HG02885 (cell line): Measurements from ENCODE around the gene SERPINB12.
A peak's percentile ranks its signal among the peaks of the same experiment; 100 is the strongest.

ENCODE experiments used
- ATAC-seq: cut with Tn5 transposase; IDR thresholded peaks from one replicate; pipeline ENCODE4 v1.9.1; 2021; ENCODE audit warnings: mild to moderate bottlenecking; ENCODE audit not compliant: unreplicated experiment, poor library complexity

The SERPINB12 gene

DNA sequence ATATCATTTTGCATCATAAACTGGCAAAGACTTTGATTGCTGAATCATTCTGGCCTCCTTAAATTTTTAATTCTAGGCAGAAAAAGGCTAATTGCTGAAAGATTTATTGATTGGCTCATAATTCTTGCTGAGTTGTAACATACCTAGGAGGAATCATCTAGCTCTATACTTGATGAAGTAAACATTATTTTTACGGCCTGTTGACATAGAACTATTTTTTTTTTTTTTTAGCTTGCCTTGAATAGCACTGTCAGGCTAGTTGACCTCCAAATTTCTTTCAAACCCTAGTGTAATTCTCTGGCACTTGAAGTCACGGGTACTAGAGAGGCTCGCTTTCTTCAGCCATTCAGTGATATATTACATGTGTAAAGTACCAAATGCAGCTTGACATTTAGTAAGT is 2.8 kb downstream of the SERPINB12 start:
- ATAC-seq, result no peak

DNA sequence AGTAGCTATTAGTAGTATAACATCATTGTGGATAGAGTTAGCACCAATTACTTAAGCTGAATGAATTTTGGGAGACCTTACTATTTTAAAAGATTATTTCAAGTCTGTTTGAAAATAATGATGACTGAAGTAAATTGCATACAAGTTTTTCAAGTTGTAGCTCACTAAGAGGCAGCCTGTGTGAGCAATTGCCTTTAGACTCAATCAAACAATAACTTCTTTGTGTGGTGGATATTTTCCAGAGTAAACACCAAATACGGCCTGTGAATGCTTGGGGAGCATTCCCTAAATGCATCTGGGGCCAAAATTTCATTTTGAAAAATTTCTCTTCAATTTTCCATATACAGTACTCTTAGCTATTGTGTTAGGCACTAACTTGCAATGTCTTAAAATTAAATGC is 7.9 kb downstream of the SERPINB12 start:
- ATAC-seq, result no peak

DNA sequence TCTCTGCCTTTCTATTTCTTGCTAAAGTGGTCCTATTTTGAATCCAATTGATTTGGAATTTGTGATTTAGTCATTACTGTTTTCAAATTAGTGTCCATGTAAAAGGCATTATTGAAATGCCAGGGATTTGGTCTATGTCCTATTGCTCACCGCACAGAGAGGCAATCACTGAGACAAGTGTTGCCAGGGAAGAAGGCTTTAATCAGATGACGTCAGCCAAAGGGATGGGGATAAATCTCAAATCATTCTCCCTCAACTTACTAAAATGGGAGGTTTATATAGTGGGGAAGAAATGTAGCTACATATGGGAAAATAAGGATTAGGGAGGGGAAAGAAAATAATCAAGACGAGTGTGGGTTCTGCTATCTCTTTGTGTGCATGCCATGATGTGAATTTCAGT is 9.6 kb downstream of the SERPINB12 start:
- no peak for ATAC-seq

DNA sequence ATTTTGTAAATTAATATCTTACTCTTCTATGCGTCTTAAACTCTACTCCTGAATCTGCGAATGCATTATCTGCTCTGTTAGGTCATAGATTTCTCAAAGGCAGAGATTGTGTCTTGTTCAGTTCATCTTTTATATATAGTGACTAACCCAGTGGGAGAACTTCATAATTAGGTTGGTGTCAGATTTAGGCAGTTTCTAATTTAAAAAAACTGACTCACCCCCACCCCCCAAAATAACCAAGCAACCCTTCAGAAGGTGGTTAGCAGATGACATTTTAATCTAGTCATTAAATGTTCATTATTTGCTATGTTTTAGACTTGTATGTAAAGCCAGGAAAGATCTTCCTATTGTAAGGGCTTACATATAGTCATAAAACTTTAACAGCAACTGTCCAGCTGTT is 10.4 kb downstream of the SERPINB12 start:
- ATAC-seq, result no peak

DNA sequence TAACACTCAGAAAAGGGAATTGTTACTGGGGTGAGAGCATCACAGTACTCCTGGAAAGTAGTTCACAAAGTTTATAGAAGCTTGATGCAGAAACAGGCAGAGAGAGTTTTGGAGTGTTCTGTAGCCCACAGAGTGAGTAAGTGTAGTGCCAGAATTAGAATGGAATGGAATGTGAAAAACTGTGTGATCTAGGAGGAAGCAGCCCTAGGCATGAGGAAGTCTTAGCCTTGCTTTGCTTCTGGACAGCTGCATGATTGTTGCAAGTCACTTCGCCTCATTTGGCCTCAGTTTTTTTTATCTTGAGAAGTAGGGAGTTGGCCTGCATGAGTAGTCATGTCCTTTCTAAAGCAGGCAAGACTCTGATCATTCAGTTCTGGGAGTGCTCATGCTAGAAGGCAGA is 10.9 kb downstream of the SERPINB12 start:
- no peak for ATAC-seq

DNA sequence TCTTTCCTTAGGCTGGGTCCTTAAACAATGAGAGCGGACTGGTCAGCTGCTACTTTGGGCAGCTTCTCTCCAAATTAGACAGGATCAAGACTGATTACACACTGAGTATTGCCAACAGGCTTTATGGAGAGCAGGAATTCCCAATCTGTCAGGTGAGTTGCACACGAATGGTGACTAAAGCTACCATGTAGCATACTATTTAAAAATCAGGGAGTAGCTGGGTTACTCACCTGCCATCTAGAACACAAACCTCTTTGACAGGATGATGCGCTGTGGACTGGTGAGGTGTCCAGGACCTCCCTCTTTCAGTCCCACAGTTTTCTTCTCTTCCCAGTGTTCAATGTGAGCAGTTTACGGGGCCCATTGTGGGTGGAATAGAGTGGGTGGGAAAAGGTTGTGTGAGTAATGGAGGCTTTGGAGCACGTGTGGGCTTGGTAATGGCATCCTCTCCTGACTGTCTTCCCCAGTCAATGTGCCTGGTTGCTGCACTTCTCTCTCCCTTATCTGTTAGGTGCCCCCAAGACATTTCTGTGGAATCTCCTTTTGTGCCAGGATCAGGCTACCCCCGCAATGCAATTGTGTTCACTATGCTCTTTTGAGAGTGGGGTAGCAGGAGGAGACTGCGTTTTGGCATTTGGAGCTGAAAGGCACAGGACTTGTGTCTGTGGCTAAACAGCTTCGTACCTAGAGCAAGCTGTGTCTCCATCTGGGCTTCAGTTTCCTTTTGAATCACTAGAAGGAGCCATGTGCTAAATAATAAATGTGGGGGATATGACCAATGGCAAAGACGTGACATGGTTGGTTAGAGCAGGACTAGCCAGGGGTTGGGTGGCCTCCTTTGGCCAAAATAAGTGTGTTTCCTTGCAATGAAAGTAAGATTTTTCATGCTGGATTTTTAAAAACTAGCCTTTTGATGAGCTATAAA is 17.7 kb downstream of the SERPINB12 start:
- peak; percentile 76 for ATAC-seq

DNA sequence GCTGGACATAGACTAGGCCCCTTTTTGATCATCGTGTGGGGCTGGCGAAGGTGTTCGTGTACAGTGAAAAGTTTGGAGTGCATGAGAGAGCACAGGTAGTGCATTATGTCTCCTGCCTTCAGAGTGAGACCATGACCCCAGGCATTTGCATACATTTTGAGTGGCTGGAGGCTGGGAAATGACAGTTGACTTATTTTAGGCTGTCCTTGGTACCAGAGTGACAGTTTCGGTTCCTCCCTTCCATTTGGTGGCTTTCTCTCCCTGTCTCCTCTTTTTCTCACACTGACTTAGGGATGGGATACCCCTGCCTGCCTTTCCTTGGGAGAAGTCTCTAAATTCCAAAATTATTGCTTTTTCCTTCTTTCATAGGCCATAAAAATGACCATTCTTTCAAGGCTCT is 20.1 kb downstream of the SERPINB12 start:
- peak; percentile 78 for ATAC-seq

DNA sequence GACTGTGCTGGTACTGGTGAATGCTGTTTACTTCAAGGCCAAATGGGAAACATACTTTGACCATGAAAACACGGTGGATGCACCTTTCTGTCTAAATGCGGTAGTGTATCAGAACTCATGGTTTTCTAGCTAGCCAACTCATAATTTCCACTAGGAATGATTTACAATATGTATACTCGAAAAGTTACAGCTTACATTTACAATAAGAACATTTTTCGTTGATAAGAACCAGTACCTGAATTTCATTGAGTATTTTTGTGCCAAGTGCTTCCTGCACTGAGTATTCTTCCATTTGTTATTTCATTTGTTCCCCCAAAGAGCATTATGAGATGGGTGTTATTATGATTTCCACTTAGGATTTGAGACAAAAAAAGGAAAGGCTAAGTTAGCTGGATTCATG is 21.9 kb downstream of the SERPINB12 start:
- no peak for ATAC-seq

DNA sequence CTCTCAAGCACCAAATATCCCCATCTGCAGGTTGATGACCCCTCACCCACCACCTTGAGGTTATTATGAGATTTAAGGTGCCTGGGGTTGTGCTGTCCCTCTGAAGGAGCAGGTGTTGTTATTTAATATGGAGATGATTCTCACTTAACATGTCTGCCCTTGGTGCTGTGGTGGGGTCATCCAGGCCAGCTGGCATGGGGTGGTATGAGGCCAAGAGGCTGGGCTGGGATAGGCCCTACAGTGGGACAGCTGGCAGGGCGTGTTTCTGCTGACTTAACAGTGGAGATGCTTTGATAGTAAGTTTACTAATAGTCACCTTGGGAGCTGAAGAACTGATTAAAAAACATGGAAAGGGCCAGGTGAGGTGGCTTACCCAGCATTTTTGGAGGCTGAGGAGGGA is 22.4 kb downstream of the SERPINB12 start:
- no peak for ATAC-seq

DNA sequence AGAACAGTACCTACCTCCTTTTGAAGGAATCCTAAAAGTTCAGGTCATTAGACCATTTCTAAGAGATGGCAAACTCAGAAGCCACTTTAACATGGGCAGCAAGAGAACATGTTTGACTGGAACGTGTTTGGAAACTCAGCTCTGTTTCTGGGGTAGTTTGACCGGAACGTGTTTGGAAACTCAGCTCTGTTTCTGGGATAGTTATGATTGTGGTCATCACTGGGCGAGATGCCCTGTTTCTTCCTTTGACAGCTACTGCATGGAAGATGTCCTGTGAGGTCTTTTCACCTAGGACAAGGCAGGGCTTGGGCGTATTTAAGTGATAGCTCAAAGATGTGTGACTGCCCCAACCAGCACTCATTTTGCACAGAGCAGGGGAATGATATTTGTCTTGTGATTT is 25.1 kb downstream of the SERPINB12 start:
- no peak for ATAC-seq

DNA sequence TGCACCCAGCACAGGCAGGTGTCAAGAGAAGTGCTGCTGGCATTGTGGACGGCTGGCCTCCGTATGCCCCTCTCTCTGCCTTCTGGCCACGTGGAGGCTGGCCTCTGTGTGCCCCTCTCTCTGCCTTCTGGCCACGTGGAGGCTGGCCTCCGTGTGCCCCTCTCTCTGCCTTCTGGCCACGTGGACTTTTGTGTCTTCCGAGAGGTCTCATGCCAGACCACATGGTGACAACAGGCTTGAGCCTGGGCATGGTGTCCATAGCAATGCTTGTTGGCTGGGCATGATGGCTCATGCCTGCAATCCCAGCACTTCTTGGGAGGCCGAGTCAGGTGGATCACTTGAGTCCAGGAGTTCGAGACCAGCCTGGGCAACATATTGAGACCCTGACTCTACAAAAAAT is 25.7 kb downstream of the SERPINB12 start:
- no peak for ATAC-seq

DNA sequence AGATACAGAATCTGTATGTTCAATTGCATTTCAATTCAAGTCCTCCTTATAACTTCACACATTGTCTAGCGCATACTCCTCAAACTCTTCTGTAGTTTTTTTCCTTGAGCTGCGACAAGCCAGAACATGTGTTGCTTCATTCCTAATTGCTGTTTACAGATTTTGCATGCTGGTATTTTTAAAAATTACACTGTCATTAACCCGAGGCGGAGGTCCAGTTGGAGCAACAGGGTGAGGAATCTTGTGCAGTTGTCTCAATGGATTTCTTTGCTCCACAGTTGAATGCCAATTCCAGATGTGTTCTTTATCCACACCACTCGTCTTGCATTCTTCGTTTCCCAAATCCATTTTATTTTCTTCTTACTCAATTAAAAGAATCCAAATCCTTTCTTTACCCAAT is 28.6 kb downstream of the SERPINB12 start:
- no peak for ATAC-seq

DNA sequence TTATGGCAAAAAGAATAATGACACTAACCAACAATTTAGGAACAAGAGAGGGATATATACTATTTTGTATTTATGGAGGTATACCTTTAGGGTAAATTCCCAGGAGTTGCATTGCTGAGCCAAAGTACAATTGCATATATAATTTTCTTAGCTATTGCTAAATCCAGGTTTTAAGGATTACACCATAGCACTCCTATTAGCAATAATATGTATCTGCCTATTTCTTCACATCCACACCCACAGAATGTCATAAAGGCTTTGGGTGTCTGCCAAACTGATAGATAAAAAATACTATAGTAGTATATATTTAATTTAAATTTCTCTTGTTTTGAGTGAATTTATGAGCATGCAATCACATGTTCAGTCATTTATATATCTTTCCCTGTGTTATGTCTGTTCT is 33.5 kb downstream of the SERPINB12 start:
- no peak for ATAC-seq

DNA sequence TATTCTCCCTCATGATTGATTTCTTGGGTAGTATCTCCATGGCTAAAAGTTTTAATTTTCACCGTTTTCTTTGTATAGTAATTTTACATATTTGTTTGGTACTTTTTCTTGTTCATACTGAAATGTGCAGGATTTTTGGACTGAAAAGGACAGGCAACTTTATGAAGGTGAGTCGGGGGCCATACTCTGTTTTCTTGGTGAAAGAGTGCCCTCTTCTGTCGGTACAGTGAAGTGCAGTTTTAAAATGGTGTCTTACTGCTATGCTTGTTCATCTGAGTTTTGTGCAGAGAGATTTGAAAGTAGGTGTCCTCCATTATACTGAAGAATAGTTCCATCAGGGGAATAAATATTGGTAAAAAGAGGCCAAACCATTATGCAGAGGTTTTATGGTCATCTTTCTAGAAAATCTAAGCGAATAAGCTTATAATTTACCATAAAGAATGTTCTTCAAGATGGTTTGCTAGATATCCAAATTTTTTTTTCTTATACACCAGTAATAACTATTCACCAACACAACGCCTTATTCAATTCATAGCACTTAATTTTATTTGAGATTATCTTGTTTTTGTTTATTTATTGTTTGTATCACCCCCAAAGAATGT is 36.3 kb downstream of the SERPINB12 start:
- peak; percentile 73 for ATAC-seq

DNA sequence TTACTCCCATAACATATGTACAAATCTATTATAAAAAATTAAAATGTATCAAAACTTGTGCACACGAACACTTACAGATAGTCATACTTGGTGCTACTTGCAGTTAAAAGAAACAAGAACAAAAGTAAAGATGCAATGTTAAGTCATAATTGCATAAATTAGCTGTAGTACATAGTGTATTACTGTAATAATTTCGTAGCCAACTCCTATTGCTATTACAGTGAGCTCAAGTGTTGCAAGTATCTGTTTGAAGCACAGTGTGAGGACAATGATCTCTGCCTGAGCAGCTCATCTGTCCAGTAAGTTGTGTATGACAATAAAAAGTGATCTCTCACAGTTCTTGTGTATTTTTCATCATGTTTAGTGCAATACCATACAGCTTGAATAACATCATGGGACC is 37.4 kb downstream of the SERPINB12 start:
- no peak for ATAC-seq

DNA sequence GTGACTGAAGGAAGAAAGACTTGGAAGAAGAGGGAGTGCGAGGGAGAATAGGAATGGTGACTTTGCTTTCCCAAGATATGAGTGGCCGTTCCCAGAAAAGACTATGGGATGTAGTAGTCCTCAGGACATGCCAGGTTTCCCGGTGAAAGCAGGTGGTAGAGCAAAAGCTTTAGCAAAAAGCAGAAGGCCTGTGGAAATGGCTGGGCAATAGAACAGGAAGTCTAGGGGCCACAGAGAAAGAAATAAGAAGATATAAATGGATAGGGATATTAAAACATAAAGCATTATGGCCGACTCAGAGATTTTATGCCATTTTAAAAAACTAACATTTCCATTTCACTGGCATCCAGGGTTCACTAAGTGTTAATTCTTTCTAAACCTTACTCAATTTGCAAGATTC is 43.8 kb downstream of the SERPINB12 start:
- no peak for ATAC-seq

DNA sequence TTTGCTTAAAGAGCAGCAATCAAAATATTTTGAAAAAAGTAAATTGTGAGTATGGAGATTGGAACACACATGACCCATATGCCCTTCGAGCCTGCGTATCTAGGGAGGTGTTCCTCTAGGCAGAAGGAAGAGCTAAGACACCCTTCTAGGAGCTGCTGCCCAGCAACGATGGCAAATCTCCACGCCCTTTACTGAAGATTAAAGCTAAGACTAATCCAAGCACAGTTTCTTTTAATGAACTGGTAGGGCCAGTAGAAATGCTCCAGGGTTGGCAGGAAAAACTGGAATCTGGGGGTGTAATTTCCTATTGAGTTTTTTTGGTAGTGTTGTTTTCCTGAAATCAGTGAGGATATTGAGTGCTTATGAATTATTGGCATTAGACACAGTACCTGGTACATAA is 44.3 kb downstream of the SERPINB12 start:
- no peak for ATAC-seq

DNA sequence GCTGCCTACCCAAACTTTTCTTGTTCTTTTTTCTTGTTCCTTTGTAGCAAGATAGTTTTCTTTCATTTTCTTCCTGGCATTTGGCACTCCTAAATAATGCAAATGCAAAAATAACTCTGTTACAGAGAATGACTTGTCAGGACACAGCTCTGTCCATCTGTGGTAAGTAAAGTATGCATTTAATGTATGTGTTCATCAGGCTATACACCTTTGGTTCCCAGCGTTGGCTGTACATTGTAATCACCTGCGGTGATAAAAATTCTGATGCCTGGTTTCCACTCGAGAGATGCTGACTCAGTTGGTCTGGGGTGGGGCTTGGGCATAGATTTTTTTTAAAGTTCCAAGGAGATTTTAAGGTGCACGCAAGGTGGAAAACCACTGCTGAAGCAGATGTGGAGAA is 44.8 kb downstream of the SERPINB12 start, which contains the start of gene SERPINB13:
TSS of gene SERPINB13 (plus strand) at position 378 of the 400 bp plus-strand sequence. CDS start 1,325 bp downstream, outside the sequence.
- ATAC-seq, result no peak

DNA sequence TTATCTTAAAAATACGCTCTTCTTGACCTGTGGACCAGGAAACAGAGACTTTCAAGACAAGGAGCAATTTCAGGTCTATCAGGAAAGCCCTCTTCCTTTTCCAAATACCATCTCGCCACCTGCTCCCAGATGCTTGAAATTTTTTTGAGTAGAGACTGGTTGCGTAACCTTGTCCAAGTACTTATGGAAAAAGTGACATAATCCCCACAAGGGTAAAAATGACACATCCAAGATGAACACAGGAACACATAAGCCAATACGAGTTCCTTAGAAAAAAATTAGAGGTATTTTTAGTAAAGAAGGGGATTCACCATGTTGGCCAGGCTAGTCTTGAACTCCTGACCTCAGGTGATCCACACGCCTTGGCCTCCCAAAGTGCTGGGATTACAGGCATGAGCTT is 46.7 kb downstream of the SERPINB12 start:
- no peak for ATAC-seq

DNA sequence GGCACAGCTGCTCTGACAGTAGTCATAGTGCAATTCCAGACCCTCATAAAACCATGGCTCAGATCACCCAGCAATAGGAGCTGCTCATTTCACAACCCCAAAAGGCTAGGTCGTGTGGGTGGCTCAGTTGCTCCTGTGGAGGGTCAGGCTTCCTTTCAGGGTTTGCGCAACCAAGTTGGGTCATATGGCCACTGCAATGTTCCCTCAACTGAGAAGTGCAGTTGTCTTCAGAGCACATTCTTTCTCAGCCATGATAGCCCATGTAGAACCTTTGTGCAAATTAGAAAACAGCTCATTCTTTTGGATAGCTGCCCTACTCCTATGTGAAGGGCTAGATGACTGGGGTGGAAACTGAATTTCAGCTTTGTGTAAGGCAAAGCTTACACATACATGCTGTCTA is 48.2 kb downstream of the SERPINB12 start:
- ATAC-seq, result no peak

DNA sequence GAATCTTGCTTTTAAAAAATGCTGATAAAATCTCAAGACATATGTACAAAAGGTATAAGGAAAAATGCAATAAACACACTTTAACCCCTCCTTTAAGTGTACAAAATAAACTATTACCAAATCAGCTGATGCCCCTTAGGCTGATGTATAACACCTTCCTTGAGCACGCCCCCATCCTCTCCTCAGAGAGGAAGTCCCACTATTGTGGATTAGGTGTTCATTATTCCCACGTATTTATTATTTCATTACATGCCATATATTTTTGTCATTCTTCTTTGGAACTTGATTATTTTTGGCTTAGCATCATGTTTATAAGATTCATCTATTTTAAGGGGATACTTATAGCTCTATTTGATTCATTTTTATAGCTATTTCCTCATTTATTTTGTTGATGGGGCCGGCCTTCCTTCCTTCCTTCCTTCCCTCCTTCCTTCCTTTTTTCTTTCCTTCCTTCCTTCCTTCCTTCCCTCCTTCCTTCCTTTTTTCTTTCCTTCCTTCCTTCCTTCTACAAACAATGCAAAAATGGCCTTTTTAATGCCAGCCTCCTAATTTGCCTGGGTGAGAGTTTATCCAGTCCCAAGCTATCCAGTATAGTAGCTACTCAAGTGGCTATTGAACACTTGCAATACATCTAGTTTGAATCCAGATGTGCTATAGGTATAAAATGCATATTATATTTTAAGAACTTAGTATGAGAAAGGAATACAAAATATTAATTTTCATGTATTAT is 49.0 kb downstream of the SERPINB12 start:
- ATAC-seq, result no peak
